Measurements from ENCODE around the gene EXOC6B.

The EXOC6B gene

GRCh38 chr2:72731116-72731515, 94.7 kb downstream of the EXOC6B start:
- no peak for DNase-seq

GRCh38 chr2:72727356-72727755, 98.5 kb downstream of the EXOC6B start:
- no peak for DNase-seq

GRCh38 chr2:72723769-72724370, 102.0 kb downstream of the EXOC6B start:
- no peak for DNase-seq

- DNase-seq: no peak
These were observed 103.3 kb downstream of the EXOC6B start for GRCh38 chr2:72722492-72723070.

GRCh38 chr2:72719416-72719815, 106.4 kb downstream of the EXOC6B start:
- no peak for DNase-seq

- DNase-seq: no peak
These were observed 107.0 kb downstream of the EXOC6B start for GRCh38 chr2:72718876-72719275.

GRCh38 chr2:72716601-72717000, 109.2 kb downstream of the EXOC6B start:
- no peak for DNase-seq

- DNase-seq: no peak
These were observed 112.0 kb downstream of the EXOC6B start for GRCh38 chr2:72713857-72714256.

GRCh38 chr2:72712977-72713376, 112.9 kb downstream of the EXOC6B start:
- DNase-seq: no peak

- no peak for DNase-seq
These were observed 113.5 kb downstream of the EXOC6B start for GRCh38 chr2:72712304-72712703.

GRCh38 chr2:72710418-72711152, 115.2 kb downstream of the EXOC6B start:
- no peak for DNase-seq

- no peak for DNase-seq
These were observed 117.6 kb downstream of the EXOC6B start for GRCh38 chr2:72708236-72708635.

- DNase-seq: no peak
These were observed 127.5 kb downstream of the EXOC6B start for GRCh38 chr2:72698300-72698699.

- no peak for DNase-seq
These were observed 129.3 kb downstream of the EXOC6B start for GRCh38 chr2:72696559-72696958.

GRCh38 chr2:72695676-72696075, 130.2 kb downstream of the EXOC6B start:
- no peak for DNase-seq

- DNase-seq: no peak
These were observed 130.9 kb downstream of the EXOC6B start for GRCh38 chr2:72694715-72695496.

GRCh38 chr2:72689579-72690195, 136.1 kb downstream of the EXOC6B start:
- no peak for DNase-seq

GRCh38 chr2:72685638-72686213, 140.1 kb downstream of the EXOC6B start:
- no peak for DNase-seq

- no peak for DNase-seq
These were observed 143.8 kb downstream of the EXOC6B start for GRCh38 chr2:72682061-72682460.

- no peak for DNase-seq
These were observed 144.5 kb downstream of the EXOC6B start for GRCh38 chr2:72681016-72681995.

- no peak for DNase-seq
These were observed 147.8 kb downstream of the EXOC6B start for GRCh38 chr2:72678024-72678423.
